NCI-H1436 treated with DMSO at 0.1 percent for 48 hours (cell line): Measurements from ENCODE around the gene MTSS2.
A peak's percentile ranks its signal among the peaks of the same experiment; 100 is the strongest.

Experiments
- DNase-seq: peaks from one replicate; lab custom pipeline; 2025; lab: John Stamatoyannopoulos, UW

MTSS2 gene

GRCh38 chr16:70685938-70686375 lies at the start of gene MTSS2:
Gene MTSS2, minus strand, starts transcription at chr16:70686053. Its CDS starts 262 bp downstream, at chr16:70685791.
- DNase-seq = peak; percentile 34

DNA sequence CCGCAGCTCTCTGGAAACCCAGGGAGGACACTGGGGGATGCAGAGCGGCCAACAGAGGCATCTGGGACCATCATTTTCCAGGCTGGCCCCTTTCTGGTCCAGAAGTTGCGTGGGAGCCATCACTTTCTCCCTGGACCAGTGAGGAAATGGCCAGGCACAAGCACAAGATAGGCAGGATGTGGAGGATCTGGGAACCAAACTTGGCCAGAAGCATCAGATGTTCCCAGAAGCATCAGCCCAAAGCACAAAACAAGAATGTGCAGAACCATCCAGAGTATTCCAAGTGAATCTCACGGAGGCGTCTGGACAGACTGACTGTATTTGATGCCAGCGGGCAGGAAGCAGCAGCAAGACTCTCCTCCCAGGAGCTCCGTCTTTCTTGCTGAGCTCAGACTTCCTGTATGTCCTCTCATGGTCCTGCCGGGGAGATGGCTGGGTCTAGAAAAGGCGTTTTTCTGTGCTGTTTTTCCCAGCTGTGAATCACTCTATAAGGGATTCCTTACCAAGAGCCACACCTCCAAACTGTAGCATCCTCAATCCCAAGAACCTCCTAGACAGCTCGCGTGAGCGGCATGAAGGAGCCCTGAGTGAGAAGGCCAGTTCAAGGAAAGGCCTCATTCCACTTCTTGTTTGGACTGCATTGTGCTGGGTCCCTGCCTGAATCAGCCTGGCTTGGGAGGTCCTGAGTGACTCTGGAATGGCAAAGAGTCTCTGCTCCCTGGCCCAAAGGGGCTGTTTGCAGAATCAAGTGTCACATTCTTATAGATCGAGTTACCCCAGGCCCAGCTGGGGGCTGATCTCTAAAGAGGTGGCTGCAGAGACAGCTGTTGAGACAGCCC lies 49.5 kb upstream of the MTSS2 start:
- DNase-seq = no peak

- DNase-seq = no peak
These were observed 48.8 kb upstream of the MTSS2 start for GRCh38 chr16:70734522-70735095.

- no peak for DNase-seq
These were observed 45.1 kb upstream of the MTSS2 start for GRCh38 chr16:70730944-70731343.

DNA sequence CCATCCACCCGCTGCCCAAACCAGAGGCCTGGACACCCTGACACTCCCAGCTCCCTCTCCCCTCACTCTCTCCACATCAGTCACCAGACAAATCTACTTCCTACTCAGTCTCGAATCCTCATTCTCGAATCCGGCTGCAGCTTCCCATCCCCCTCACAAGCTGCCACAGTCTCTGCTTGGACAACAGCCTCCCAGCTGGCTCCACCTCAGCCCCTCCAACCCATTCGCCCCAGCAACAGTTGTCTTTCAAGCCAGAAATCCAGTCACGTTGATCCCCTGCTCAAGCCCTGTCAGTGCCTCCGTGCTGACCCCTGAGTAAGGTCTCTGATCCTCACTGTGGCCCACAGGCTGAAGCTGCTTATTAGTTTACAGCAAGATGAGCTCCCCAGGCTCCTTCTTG lies 44.2 kb upstream of the MTSS2 start:
- no peak for DNase-seq

- no peak for DNase-seq
These were observed 43.4 kb upstream of the MTSS2 start for GRCh38 chr16:70729292-70729691.

GRCh38 chr16:70728150-70728549 lies 42.3 kb upstream of the MTSS2 start:
- DNase-seq = no peak

DNA sequence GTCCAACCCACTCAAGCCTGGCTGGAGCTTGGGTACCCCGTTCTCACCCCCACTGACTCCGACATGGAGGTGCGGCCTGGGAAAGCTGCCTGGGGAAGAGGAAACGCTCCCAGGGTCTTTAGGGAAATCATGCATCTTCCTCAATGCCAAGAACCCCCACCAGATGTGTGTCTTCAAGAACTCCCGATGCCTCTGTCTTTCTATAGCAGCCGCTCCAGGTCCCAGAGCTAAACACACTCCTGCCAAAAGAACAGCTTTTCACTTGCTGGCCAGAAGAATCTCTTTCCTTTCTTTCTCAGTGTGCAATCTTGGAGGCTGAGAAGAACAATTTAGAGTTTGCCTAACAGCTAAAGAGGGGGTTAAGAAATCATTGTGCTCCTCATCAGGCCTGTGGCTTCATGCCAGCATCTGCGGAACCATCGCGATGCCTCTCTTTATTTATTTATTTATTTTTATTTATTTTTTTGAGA lies 41.1 kb upstream of the MTSS2 start:
- no peak for DNase-seq

- DNase-seq = no peak
These were observed 40.3 kb upstream of the MTSS2 start for GRCh38 chr16:70725912-70726828.

DNA sequence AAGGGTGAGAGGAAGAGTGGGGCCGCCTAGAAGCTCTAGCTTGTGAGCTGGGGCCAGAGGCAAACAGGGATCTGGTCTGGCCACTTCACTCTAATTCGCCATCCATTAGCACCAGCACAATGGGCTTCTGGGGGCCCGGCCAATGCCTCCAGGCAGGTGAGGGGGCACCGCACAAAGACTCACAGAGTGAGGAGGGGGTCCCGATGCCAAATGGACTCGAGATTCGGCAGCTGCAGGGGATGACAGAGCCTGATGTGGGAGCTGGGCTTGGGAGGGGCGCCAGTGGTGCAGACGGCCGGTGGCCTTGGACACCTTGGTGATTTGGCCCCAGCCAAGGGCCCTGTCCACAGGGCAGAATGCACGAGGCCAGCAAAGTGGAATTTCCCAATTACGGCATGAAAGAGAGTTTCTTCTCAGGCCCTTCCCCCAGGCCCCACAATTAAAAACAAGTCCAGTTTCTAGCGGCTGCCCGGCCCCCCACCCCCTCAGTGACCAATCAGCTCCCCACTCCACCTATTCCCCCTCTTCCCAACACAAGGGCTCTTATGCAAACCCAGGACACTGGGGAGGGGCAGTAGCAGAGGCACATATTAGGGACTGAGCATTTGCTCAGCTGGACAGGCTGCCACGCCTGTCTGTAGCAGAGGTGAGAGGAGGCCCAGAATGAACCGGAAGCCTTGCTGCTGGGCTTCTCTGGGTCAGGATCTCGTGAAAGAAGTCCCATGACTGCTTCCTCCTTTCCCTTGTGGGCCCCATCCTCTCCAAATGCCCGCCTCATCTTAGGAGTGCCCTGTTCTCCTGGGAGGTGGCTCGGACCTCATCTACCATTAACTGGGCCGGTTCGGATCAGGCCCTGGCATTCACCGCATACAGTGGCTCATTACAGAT lies 39.4 kb upstream of the MTSS2 start:
- no peak for DNase-seq

DNA sequence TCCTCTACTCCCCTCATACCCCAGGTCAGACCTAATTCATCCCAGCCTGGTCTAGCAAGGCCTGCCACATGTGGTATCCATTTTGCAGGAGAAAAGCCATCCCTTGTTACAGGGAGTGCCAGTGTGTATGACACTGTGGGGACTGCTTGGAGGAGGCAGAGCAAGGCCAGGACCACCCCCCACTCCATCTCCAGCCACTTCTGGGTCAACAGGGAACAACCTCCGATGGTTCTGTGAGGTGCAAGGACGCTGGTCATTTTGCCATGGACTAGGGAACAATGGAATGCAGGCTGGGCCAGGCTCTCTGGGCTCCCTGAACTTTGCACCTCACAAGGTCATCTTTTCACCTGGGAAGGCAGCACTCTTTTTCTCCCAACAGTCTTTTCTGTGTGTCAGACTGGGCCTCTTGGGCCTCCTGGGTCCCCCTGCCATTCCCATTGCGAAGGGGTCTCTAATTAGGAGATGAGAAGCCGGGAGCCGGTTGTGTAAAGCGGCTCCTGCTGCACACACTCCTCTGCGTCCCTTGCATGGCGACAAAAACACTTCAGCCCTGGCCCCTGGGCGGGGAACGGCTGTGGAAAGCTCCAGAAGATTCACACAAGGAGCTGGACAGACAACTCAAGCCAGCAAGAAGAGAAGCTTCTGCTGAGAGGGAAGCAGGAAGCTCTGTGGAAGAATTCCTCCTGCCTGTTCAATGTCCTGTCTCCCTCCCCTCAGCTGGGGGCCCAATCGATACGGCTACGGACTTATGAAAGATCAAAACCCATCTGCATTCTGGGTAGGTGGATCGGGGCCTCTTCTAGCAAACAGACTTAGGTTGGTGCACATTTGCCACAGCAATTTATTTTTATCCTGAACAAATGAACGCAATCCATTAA lies 38.5 kb upstream of the MTSS2 start:
- DNase-seq = no peak

- DNase-seq = no peak
These were observed 37.9 kb upstream of the MTSS2 start for GRCh38 chr16:70723740-70724145.

GRCh38 chr16:70721202-70721963 lies 35.5 kb upstream of the MTSS2 start:
- no peak for DNase-seq

- DNase-seq = no peak
These were observed 34.8 kb upstream of the MTSS2 start for GRCh38 chr16:70720425-70721201.

GRCh38 chr16:70717065-70717464 lies 31.2 kb upstream of the MTSS2 start:
- no peak for DNase-seq

GRCh38 chr16:70715860-70716357 lies 30.1 kb upstream of the MTSS2 start:
- DNase-seq = no peak

DNA sequence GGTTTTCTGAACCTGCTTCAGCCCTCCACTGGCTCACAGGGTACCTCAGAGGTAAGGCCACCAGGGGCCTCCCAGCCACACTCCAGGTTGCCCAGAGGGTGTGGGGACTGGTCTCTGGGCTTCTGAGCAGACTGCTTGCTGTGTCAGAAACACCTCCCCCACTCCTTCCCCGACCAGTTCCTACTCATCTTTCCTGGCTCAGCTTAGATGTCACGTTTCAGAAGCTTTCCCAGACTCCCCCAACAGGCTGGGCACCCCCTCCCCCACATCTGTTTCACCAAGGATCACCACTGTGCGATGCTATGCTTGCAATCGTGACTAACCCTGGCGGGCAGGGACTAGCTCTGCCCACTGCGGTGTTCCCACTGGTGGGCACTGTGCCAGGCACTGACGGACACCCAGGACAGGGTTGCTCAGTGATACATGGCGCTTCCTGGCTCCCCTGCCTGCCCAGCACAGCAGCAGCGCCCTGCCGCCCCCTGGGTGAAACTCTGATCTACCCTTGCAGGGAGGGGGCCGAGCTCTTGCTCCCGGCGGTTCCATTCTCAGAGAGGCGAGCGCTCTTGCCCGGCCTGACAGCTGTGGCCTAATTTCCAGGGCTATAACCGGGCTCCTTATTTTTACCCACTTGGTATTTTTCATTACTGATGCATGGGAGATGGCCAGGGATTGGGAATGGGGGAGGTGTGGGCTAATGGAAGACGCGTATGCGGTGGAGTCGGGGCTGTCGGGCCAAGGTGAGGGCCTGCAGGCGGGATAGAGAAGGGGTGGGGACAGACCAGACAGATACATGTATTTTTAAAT lies 29.4 kb upstream of the MTSS2 start:
- DNase-seq = no peak

DNA sequence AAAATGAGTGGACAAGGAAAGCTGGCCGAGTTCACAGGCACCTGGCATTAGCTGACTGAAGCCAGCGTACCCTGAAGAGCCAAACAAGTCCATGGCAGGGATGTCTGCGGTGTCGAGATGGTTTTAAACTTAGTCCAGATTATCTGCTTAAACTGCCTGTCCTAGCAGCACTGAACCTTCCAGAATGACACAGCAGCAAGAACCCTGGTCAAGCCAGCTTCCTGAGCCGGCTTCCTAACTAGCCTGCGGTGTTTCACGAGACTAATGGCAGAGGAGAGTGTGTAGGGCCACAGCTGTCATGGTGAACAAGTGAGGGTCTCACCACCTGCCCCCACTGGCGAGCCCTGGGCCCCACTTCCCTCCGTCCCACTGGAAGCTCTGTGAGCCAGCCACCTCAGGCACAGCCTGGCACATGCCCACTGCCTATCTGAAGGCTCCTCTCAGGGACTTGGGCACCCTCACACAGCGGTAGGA lies 28.8 kb upstream of the MTSS2 start:
- DNase-seq = no peak
